Spleen (tissue), 11 donors: ENCODE results near the gene FAM120AOS. TPM values are rescaled to one million over a fixed set of nuclear protein-coding genes. Genes with fewer than 3 reads are reported as not detected.

ENCODE experiments used
- DNase-seq: peaks from one replicate; pipeline ENCODE4 v3.0.0-alpha.2; 2020
- H3K27ac ChIP-seq, 8 donors: fragments of 200-600 bp; sonication (generic) in 7 of 8; 1 replicate in 4 of 8; 2 replicates in 4 of 8; pipeline versions ENCODE4 v1.5.0 to v1.8.0; 2016 to 2021; ENCODE audit warnings: inconsistent platforms in 4 of 8, mild to moderate bottlenecking in 4 of 8, moderate library complexity in 1 of 8
- H3K27me3 ChIP-seq, 7 donors: fragments of 200-600 bp; sonication (generic) in 6 of 7; replicated peaks in 1 of 7; 1 replicate in 4 of 7; 2 replicates in 3 of 7; pipeline versions ENCODE4 v1.5.0 to v1.8.0; 2016 to 2021; ENCODE audit warnings: inconsistent platforms in 3 of 7, mild to moderate bottlenecking in 1 of 7
- H3K36me3 ChIP-seq, 6 donors: fragments of 200-600 bp; sonication (generic) in 5 of 6; 1 replicate in 4 of 6; 2 replicates in 2 of 6; pipeline versions ENCODE4 v1.5.0 to v1.8.0; 2016 to 2021; ENCODE audit warnings: inconsistent platforms in 2 of 6
- H3K4me1 ChIP-seq, 6 donors: fragments of 200-600 bp; sonication (generic) in 5 of 6; 1 replicate in 3 of 6; 2 replicates in 3 of 6; pipeline versions ENCODE4 v1.5.0 to v1.8.0; 2016 to 2021; ENCODE audit warnings: inconsistent platforms in 3 of 6
- H3K4me3 ChIP-seq, 8 donors: fragments of 200-600 bp; sonication (generic) in 7 of 8; 1 replicate in 4 of 8; 2 replicates in 4 of 8; pipeline versions ENCODE4 v1.5.0 to v1.8.0; 2016 to 2021; ENCODE audit warnings: inconsistent platforms in 4 of 8, mild to moderate bottlenecking in 4 of 8, moderate library complexity in 2 of 8
- H3K9me3 ChIP-seq, 8 donors: fragments of 200-600 bp; sonication (generic) in 7 of 8; 1 replicate in 4 of 8; 2 replicates in 4 of 8; pipeline versions ENCODE4 v1.5.0 to v1.8.0; 2016 to 2021; ENCODE audit warnings: inconsistent platforms in 4 of 8
- POLR2A ChIP-seq, 3 donors: fragments of 450-650 bp; IDR thresholded peaks; one replicate each; pipeline ENCODE4 v1.5.1; 2017; ENCODE audit warnings: antibody characterized with exemption in 3 of 3, mild to moderate bottlenecking in 1 of 3
- POLR2AphosphoS5 ChIP-seq, 3 donors: sonication (generic); formaldehyde crosslinking; IDR thresholded peaks; one replicate each; pipeline ENCODE4 v1.5.1; 2017; ENCODE audit warnings: antibody characterized with exemption in 3 of 3
- WGBS, 5 donors: extraction: QIAGEN DNeasy Blood & Tissue Kit in 3 of 5; methylation state at CpG; one replicate each; pipeline versions ENCODE4 v1.1.5 to v1.1.7; 2013 to 2018; 5-methylcytosine and 5-hydroxymethylcytosine counted together
- intact Hi-C: fragments of 100-400 bp; cut with DNase I; formaldehyde crosslinking; loops from one replicate; pipeline ENCODE4 v1.15.0; 2023; ENCODE audit warnings: low total_unique reads
- polyA plus RNA-seq, 3 donors: library from polyadenylated mRNA; stranded (reverse); fragments of 200-250 nt; gene quantifications; one replicate each; pipeline ENCODE4 v1.2.1, GENCODE V29; 2013
- total RNA-seq, 7 donors: library from RNA; depleted of rRNA in 3 of 7; stranded (reverse); fragments of >200 nt in 3 of 7; fragmentation: NEBNext Ultra II Directional in 4 of 7; extraction: Animal tissue kit (Norgen Biotek cat#: 25700) in 4 of 7; gene quantifications; one replicate each; pipeline versions ENCODE4 v1.1.0 to v1.2.1, GENCODE V29; 2016 to 2021
- TF ChIP-seq, protein P1 (sequence below), 11 experiments: fragments of 200-600 bp in 7 of 11; fragments of 450-650 bp in 4 of 11; sonication (generic) in 4 of 11; IDR thresholded peaks in 8 of 11; conservative IDR thresholded peaks in 3 of 11; 1 replicate in 7 of 11; 2 replicates in 4 of 11; pipeline versions ENCODE4 v1.4.0 to v1.8.0; 2016 to 2021; ENCODE audit warnings: antibody characterized with exemption in 11 of 11, inconsistent platforms in 4 of 11, mild to moderate bottlenecking in 1 of 11
- donor health status: healthy with polysubstance abuse.
- donor health status: DM: no; HTN: no; CAD: no; lungs with moderate emphysema.
- donor health status: DM: no; HTN: no; CAD: no.
- donor health status: Bipolar disorder and iron deficiency.
- donor health status: healthy.
- donor health status: DM: no; HTN: no; CAD: no.
- donor health status: DM: yes; HTN: yes; CAD: no.

Gene FAM120AOS
- total and polyA plus RNA-seq, 10 donors = 20.6 to 46.8 (median 36.2) TPM

DNA sequence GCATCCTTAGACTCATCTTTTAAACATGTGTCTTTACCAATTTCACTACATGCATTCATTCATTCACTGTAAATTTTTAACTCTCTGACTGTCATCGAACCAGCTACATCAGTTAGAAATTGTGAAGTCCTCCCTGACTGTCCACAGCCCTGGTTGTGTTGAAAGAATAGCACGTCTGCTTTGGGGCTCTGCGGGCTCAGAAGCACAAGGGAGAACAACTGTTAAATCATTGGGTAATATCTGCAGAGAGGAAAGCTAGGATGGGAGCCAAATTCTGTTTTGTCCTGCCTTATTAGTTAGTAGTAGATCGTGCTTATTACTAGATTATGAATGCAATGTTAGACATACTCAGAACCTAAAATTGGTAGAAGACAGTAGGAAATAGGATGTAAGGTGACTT lies 26.3 kb upstream of the FAM120AOS start:
- H3K36me3 ChIP-seq = peaks cover 0 to 84% (median 17%) of the 10 kb centered on the region in 6 donors
- intact Hi-C loops = no loop called here
- no peaks in the 10 kb centered on the region for H3K27me3 ChIP-seq
- no peak overlapping the region for H3K4me3 ChIP-seq
- no peaks in the 10 kb centered on the region for H3K9me3 ChIP-seq
- TF ChIP-seq POLR2AphosphoS5 (IDR thresholded peaks at IDR 0.05) (no peak), POLR2A (IDR thresholded peaks at IDR 0.05) (no peak)
- TF ChIP-seq, protein P1, sequence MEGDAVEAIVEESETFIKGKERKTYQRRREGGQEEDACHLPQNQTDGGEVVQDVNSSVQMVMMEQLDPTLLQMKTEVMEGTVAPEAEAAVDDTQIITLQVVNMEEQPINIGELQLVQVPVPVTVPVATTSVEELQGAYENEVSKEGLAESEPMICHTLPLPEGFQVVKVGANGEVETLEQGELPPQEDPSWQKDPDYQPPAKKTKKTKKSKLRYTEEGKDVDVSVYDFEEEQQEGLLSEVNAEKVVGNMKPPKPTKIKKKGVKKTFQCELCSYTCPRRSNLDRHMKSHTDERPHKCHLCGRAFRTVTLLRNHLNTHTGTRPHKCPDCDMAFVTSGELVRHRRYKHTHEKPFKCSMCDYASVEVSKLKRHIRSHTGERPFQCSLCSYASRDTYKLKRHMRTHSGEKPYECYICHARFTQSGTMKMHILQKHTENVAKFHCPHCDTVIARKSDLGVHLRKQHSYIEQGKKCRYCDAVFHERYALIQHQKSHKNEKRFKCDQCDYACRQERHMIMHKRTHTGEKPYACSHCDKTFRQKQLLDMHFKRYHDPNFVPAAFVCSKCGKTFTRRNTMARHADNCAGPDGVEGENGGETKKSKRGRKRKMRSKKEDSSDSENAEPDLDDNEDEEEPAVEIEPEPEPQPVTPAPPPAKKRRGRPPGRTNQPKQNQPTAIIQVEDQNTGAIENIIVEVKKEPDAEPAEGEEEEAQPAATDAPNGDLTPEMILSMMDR (IDR thresholded peaks at IDR 0.05 in 8 of 11, conservative IDR thresholded peaks at IDR 0.05 in 3 of 11) = no peak
- DNase-seq = no peak
- 55 to 87% (median 72%) methylated on average over 4 of the region's 4 CpGs for WGBS, 5 donors
- peaks cover 0 to 61% (median 11%) of the 10 kb centered on the region in 6 donors for H3K4me1 ChIP-seq
- no peak overlapping the region for H3K27ac ChIP-seq

DNA sequence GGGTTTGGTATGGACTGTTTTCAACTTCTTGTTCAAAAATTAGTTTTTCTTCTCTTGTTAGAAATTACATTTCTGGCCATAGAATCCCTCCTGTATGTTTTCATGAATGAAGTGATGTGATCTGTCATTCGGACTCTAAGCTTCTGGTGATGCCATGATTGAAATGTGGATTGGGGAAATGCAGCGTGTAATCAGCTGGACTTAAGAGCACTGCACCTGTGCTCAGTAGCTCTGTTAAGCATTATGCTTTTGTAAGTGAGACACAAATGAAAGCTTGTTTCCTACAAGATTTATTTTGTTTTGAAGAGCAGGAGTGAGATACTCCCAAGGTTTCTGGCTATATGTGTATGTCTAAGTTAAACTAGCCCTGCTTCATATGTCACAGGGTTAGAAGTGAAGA lies 24.0 kb upstream of the FAM120AOS start:
- 89 to 99% (median 90%) methylated on average over 2 of the region's 2 CpGs for WGBS, 5 donors

DNA sequence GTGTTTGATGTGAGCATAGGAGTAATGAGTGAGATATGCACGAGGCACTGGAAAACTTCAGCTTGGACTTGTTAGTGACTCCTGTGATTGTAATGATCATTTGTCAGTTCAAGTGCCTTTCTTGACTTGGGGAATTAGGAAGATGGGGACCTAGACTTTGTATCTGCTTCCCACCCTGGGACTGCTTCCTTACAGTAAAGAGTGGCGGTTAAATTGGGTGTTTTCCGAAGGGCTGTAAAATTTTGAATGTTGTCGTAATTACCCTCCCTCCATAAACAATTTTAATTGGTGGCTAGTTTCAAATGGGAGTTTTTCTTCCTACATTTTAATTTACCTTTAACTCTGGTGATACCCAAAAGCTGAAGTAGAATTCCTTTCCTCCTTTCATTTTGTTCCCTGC lies 23.5 kb upstream of the FAM120AOS start:
- 91 to 93% (median 91%) methylated on average over 4 of the region's 4 CpGs for WGBS, 5 donors
- no peak overlapping the region for H3K4me3 ChIP-seq
- TF ChIP-seq POLR2A (IDR thresholded peaks at IDR 0.05) (no peak), POLR2AphosphoS5 (IDR thresholded peaks at IDR 0.05) (no peak)
- TF ChIP-seq, protein P1 (IDR thresholded peaks at IDR 0.05 in 8 of 11, conservative IDR thresholded peaks at IDR 0.05 in 3 of 11) = no peak
- peaks cover 0 to 58% (median 11%) of the 10 kb centered on the region in 6 donors for H3K4me1 ChIP-seq
- H3K27me3 ChIP-seq = no peaks in the 10 kb centered on the region
- intact Hi-C loops = no loop called here
- DNase-seq = no peak
- H3K9me3 ChIP-seq = no peaks in the 10 kb centered on the region
- H3K27ac ChIP-seq = no peak overlapping the region
- H3K36me3 ChIP-seq = peaks cover 0 to 89% (median 18%) of the 10 kb centered on the region in 6 donors

More for the DNA sequence above, 24.0 kb upstream of the FAM120AOS start:
- DNase-seq = no peak
- no peaks in the 10 kb centered on the region for H3K27me3 ChIP-seq
- peaks cover 0 to 88% (median 17%) of the 10 kb centered on the region in 6 donors for H3K36me3 ChIP-seq
- H3K4me3 ChIP-seq = no peak overlapping the region
- H3K27ac ChIP-seq = no peak overlapping the region
- no peaks in the 10 kb centered on the region for H3K9me3 ChIP-seq
- intact Hi-C loops = no loop called here
- TF ChIP-seq POLR2A (IDR thresholded peaks at IDR 0.05) (no peak), POLR2AphosphoS5 (IDR thresholded peaks at IDR 0.05) (no peak)
- TF ChIP-seq, protein P1 (IDR thresholded peaks at IDR 0.05 in 8 of 11, conservative IDR thresholded peaks at IDR 0.05 in 3 of 11) = no peak
- H3K4me1 ChIP-seq = peaks cover 0 to 57% (median 11%) of the 10 kb centered on the region in 6 donors

DNA sequence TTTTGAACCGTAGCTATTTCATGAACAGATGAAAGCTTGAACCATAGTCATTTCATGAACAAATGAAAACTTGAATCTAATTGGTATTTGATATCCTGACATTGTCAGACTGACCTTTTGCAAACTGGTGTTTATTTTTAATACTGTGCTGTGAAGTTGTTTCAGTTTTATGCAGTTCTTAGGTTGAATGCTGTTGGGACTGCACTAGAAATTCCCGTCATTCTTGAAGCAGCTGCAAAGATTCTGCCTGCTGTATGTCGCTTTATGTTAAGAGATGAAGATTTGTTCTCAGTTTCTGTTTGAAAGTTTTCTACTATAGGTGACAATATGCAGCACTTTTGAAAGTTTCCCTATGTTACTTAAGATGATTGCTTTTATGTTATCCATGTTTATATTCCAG lies 22.5 kb upstream of the FAM120AOS start:
- Histone ChIP-seq H3K9me3 (no peaks in the 10 kb centered on the region), H3K27ac (no peak overlapping the region), H3K36me3 (peaks cover 0 to 91% (median 21%) of the 10 kb centered on the region in 6 donors), H3K4me3 (no peak overlapping the region), H3K27me3 (no peaks in the 10 kb centered on the region), H3K4me1 (peaks cover 0 to 66% (median 14%) of the 10 kb centered on the region in 6 donors)
- no peak for TF ChIP-seq POLR2AphosphoS5 (IDR thresholded peaks at IDR 0.05)
- TF ChIP-seq POLR2A (IDR thresholded peaks at IDR 0.05) = no peak
- TF ChIP-seq, protein P1 (IDR thresholded peaks at IDR 0.05 in 8 of 11, conservative IDR thresholded peaks at IDR 0.05 in 3 of 11) = no peak
- DNase-seq = no peak
- intact Hi-C loops = no loop called here
- 66 to 83% (median 73%) methylated on average over 3 of the region's 3 CpGs for WGBS, 5 donors
